GM19438 (cell line): Measurements from ENCODE around the gene CSH1.
"Not testable (repeated sequence)": the region's sequence is repeated elsewhere in the genome, so short reads cannot be mapped to it uniquely, and the experiment has no call there.

Experiments
- ATAC-seq: cut with Tn5 transposase; IDR thresholded peaks from one replicate; pipeline ENCODE4 v1.9.1; 2021; ENCODE audit warnings: low read depth; ENCODE audit not compliant: unreplicated experiment

CSH1 gene

DNA sequence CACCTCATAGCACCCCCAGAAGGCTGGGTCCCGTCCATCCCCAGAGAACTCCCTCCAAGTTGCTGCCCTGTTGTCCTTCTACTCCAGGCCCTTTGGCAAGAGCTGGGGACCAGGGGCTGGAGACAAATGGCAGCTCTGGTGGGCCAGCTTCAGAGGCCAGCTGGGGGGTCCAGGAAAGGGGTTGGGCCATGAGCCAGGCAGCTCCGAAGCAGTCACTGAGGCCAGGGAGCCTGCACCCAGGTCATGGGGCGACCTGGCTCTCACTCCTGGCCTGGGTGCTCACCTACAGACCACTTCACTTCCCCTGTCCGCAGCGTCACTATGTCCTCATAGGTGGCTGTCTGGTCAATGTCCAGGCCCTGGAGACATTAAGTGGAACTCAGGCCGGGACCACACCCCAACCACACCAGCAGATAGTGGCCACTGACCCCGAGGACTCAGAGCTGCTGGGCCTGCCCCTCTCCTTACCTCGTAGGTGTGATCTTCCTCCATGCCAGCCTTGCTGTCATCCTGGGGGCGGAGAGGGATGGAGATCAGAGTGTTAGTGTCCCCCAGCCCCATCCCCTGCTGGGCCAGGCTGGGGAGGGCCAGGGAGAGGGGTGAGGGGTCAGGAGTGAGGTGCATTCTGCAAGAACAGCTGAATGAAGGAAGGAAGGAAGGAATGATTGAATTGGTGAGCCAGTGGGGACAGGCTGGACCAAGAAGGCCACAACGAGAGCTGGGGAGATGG is 32.8 kb upstream of the CSH1 start:
- ATAC-seq = no peak

DNA sequence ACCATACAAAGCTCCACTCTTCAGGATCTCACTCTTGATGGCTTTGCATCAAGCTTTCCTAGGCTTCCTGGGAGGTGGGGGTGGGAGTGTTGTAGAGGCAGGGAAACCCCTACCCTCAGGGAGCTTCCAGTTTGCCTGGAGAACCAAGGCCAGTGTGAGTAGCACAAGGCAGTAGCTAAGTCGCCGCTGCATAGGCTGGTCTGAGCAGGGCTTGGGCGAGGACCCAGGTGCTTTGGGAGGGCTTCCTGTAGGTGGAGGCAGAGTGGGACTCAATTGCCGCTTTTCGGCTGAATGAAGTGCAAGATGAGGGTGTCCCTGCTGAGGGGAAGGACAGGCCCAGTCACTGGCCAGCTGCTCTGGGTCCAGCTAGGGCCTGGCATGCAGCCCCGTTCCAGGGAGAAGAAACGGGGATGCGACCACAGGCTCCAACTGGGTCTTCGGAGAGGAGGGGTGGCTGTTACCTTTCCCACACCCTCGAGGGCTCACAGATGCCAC is 31.8 kb upstream of the CSH1 start:
- ATAC-seq = no peak

DNA sequence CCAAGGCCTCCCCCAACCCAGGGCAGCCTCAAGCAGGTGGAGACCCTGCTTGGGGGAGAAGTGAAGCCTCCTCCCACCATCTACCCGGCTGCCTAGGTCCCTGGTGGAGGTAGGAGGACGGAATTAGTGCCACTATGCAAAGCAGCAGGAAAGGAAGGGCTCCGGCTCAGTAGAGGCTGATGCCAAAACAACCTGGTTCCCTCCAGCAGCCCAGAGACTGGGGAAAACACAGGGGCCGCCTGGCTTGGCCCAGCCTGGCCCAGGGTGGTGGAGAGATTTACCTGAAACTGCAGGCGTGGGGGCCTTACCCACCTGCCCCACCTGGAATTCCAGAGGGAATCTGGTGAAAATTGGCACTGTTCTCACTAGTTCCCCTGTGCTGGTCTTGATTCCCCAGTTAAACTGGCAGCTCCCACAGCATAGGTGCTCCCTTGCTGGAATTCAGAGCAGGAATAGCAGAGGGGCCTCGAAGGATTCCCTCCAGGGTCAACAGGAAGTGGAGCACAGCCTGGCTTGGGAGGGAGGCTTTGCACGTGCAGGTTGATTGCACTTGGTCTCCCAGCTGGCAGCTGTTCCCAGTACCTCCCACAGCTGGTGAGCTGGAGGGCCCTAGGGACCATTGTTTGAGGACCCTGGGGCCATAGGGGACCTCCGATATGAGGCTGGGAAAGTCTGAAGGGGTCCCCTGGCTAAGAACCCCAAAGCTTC is 31.2 kb upstream of the CSH1 start:
- ATAC-seq = no peak

DNA sequence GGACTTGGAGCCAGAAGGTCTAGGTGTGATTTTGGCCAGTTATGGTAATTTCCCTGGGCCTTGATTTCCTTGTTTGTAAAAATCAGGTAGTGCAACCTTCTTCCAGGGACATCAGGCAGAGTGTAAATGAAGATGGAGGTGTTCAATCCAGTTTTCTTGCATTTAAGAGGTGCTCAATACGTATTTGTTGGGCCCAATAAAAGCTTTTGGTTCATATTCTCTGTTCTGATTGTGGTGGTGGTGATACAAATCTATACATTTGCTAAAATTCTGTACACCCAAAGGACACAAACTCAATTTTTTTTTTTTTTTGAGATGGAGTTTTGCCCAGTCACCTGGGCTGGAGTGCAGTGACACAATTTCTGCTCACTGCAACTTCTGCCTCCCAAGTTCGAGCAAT is 29.8 kb upstream of the CSH1 start:
- no peak for ATAC-seq

DNA sequence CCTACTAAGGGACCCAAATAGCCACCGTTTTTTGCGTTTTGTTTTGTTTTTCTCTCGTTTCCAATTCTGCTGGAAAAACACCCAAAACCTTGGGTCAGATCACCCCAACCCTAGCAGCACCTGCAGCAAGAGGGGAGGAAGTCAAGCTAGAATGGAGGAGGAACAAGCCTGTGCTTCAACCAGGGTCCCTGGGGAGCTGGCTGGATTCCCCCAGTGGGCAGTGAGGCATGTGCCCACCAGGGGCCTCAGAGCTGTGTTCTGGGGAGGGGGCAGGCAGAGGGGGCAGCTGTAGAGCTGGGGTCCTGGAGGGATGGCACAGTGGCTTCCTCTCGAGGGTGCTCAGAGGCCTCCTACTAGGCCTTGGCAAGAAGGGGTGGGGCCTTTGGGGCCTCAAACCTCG is 29.2 kb upstream of the CSH1 start:
- ATAC-seq = no peak

DNA sequence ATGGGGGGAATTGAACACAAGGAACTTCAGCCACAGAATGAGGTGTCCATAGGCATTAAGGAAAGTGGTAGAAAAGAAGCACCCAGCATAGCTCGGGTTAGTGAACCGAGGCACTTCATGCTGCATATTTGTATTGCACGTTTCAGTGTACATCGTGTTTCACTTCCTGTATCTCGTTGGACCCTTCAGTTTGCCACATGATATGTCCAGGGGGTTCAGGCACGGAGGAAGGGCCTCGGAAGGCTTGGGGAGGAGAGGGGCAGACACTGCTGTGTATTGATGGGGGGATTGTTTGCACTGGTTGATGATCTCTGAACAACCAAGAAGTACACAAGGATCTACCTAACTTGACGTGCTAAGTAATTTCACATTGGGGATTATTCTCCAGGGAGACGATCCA is 26.0 kb upstream of the CSH1 start:
- ATAC-seq = not testable (repeated sequence)

DNA sequence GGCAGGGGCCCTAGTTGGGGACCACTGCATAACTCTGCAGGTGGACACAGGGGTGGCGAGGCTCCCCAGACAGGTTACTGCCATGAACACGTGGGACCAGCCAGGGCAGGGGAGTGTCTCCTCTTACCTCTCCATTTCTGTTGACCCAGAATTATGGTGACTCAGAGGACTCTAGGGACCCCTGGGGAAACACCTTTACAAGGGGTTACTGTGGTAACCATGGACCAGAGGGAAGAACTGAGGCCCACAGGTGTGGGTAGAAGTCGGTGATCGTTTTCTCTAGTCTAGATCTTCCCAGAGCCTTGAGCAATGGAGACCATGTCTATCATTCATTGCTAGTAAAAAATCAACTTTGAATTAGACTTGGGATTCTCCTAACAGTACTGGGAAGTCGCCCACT is 24.4 kb upstream of the CSH1 start:
- ATAC-seq = not testable (repeated sequence)

DNA sequence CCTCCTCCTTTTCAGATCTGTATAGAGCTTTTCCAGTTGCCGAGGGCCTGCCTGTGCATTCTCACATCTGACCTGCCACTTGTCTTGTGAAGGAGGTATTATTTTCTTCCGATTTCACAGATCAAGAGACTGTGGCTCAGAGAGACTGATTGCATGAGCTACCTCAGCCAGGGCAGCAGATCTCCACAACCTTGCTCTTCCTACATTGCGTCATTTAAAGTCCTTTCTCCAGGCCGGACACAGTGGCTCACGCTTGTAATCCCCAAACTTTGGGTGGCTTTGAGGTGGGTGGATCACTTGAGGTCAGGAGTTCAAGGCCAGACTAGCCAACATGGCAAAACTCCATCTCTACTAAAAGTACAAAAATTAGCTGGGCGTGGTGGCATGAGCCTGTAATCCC is 23.7 kb upstream of the CSH1 start:
- not testable (repeated sequence) for ATAC-seq

DNA sequence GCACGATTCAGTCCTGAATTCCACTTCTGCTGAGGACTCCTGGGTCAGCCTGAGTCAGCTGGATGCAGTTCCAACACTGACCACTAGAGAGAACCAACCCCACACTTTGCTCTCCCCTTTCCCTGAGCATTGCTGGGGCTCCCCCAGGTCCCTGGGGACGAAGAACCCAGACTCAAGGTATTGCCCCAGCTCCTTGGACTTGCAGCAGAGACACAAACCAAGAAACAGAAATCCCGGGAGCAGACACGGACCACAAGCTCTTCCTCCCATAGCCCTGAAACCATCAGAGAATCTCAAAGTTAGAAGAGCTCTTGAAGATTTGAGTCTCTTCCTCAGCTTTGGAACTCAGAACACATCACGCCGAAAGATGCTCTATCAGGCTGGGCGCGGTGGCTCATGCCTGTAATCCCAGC is 22.9 kb upstream of the CSH1 start:
- ATAC-seq = no peak

DNA sequence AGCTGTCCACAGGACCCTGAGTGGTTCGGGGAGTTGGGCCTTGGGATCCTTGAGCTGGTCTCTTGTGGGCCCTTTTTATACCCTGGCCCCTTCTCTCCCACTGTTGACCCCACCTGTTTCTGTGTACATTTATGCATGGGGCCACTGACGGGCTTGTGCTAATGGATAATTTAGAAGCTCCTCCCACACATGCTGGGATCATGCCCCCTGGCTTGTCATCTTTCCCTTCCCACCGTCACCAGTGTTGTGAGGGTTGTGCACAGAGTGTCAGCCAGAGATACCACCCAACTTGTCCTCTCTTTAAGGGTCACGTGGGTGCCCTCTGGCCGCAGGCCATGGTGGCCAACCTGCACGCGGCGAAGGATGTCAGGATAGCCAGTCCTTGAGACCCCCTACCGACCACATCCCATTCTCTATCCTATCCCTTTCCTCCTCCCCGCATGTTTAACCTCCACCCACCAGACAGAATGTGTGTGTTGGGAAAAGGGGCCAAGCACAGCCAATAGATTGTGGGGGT is 22.5 kb upstream of the CSH1 start, which contains the start of gene GH1:
Gene GH1, minus strand, starts transcription at position 51 of the 517 bp plus-strand sequence. CDS start 63 bp downstream, outside the sequence.
- ATAC-seq = not testable (repeated sequence)

DNA sequence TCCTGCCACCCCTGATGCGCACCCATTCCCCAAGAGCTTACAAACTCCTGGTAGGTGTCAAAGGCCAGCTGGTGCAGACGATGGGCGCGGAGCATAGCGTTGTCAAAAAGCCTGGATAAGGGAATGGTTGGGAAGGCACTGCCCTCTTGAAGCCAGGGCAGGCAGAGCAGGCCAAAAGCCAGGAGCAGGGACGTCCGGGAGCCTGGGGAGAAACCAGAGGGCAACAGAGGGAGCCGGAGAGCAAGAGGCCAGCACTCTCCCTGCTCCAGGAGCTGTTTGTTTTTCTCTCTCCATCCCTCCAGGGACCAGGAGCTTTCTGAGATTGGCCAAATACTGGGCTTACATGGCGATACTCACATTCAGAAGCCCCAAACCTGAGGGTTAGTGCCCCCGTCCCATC is 21.9 kb upstream of the CSH1 start:
- ATAC-seq = no peak

DNA sequence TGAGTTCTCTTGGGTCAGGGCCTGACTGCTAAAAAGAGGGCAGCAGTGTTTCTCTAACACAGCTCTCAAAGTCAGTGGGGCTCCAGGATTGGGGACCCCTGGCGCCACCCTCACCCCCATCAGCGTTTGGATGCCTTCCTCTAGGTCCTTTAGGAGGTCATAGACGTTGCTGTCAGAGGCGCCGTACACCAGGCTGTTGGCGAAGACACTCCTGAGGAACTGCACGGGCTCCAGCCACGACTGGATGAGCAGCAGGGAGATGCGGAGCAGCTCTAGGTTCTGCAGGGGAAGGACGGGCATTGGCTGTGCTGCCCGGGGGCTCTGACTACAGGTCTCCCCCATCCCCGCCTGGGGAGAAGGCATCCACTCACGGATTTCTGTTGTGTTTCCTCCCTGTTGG is 21.3 kb upstream of the CSH1 start:
- no peak for ATAC-seq

DNA sequence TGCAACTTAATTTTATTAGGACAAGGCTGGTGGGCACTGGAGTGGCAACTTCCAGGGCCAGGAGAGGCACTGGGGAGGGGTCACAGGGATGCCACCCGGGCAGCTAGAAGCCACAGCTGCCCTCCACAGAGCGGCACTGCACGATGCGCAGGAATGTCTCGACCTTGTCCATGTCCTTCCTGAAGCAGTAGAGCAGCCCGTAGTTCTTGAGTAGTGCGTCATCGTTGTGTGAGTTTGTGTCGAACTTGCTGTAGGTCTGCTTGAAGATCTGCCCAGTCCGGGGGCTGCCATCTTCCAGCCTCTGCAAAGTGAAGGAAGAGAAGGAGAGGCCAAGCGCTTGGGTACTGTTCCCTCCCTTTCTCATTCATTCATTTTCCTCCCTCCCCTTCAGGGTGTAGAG is 20.8 kb upstream of the CSH1 start:
- ATAC-seq = not testable (repeated sequence)

DNA sequence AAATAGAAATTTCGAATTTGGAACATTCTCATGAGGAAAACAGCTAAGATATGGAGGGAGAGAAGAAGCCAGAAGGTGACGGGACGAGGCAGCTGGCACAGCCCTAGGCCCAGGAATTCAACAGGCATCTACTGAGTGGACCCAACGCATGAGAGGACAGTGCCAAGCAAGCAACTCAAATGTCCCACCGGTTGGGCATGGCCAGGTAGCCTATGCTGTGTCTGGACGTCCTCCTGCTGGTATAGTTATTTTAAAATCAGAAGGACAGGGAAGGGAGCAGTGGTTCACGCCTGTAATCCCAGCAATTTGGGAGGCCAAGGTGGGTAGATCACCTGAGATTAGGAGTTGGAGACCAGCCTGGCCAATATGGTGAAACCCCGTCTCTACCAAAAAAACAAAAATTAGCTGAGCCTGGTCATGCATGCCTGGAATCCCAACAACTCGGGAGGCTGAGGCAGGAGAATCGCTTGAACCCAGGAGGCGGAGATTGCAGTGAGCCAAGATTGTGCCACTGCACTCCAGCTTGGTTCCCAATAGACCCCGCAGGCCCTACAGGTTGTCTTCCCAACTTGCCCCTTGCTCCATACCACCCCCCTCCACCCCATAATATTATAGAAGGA is 20.3 kb upstream of the CSH1 start:
- ATAC-seq = no peak

DNA sequence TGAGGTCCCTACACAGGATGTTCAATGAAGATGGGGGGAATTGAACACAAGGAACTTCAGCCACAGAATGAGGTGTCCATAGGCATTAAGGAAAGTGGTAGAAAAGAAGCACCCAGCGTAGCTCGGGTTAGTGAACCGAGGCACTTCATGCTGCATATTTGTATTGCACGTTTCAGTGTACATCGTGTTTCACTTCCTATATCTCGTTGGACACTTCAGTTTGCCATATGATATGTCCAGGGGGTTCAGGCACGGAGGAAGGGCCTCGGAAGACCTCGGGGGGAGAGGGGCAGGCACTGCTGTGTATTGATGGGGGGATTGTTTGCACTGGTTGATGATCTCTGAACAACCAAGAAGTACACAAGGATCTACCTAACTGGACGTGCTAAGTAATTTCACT is 19.4 kb upstream of the CSH1 start:
- not testable (repeated sequence) for ATAC-seq

DNA sequence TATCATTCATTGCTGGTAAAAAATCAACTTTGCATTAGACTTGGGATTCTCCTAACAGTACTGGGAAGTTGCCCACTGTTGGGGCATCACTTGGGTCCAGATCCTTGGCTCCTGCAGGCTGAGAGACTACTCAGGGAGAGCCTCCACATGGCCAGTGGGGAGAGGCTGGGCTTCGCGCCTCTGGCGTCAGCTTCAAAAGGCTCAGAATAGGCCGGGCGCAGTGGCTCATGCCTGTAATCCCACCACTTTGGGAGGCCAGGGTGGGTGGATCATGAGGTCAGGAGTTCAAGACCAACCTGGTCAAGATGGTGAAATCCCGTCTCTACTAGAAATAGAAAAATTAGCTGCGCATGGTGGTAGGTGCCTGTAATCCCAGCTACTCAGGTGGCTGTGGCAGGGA is 18.1 kb upstream of the CSH1 start:
- ATAC-seq = no peak

DNA sequence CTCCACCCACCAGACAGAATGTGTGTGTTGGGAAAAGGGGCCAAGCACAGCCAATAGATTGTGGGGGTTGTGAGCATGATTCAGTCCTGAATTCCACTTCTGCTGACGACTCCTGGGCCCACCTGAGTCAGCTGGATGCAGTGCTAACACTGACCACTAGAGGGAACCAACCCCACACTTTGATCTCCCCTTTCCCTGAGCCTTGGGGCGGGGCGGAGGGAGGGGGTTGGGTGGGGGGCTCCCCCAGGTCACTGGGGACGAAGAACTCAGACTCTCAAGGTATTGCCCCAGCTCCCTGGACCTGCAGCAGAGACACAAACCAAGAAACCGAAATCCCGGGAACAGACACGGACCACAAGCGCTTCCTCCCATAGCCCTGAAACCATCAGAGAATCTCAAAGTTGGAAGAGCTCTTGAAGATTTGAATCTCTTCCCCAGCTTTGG is 15.3 kb upstream of the CSH1 start:
- no peak for ATAC-seq

DNA sequence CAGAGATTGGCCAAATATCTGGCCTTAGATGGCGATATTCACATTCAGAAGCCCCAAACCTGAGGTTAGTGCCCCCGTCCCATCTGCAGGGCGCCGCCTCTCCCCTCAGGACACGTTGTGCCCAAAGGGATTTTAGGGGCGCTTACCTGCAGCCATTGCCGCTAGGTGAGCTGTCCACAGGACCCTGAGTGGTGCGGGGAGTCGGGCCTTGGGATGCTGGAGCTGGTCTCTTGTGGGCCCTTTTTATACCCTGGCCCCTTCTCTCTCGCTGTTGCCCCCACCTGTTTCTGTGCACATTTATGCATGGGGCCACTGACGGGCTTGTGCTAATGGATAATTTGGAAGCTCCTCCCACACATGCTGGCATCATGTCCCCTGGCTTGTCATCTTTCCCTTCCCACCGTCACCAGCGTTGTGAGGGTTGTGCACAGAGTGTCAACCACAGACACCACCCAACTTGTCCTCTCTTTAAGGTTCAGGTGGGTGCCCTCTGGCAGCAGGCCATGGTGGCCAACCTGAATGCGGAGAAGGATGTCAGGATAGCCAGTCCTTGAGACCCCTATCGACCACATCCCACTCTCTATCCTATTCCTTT is 14.8 kb upstream of the CSH1 start, which contains the start of gene CSHL1:
Gene CSHL1, minus strand, starts transcription at position 218 of the 595 bp plus-strand sequence. Its CDS starts 62 bp downstream, at position 156.
- no peak for ATAC-seq

DNA sequence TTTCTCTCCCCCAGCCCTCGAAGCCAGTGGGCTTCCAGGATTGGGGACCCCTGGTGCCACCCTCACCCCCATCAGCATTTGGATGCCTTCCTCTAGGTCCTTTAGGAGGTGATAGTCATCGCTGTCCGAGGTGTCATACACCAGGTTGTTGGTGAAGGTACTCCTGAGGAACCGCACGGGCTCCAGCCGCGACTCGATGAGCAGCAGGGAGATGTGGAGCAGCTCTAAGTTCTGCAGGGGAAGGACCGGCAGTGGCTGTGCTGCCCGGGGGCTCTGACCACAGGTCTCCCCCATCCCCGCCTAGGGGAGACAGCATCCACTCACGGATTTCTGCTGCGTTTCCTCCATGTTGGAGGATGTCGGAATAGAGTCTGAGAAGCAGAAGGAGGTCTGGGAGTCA is 13.7 kb upstream of the CSH1 start:
- ATAC-seq = no peak

DNA sequence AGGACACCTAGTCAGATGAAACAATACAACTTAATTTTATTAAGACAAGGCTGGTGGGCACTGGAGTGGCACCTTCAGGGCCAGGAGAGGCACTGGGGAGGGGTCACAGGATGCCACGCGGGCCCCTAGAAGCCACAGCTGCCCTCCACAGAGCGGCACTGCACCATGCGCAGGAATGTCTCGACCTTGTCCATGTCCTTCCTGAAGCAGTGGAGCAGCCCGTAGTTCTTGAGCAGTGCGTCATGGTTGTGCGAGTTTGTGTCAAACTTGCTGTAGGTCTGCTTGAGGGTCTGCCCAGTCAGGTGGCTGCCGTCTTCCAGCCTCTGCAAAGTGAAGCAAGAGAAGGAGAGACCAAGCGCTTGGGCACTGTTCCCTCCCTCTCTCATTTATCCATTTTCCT is 13.2 kb upstream of the CSH1 start:
- ATAC-seq = not testable (repeated sequence)
